Spleen (tissue), 11 donors: Measurements from ENCODE around the gene IPO4. TPM values are rescaled to one million over a fixed set of nuclear protein-coding genes. Genes with fewer than 3 reads are reported as not detected.

ENCODE experiments used
- DNase-seq: peaks from one replicate; pipeline ENCODE4 v3.0.0-alpha.2; 2020
- H3K27ac ChIP-seq, 8 donors: fragments of 200-600 bp; sonication (generic) in 7 of 8; 1 replicate in 4 of 8; 2 replicates in 4 of 8; pipeline versions ENCODE4 v1.5.0 to v1.8.0; 2016 to 2021; ENCODE audit warnings: inconsistent platforms in 4 of 8, mild to moderate bottlenecking in 4 of 8, moderate library complexity in 1 of 8
- H3K27me3 ChIP-seq, 7 donors: fragments of 200-600 bp; sonication (generic) in 6 of 7; replicated peaks in 1 of 7; 1 replicate in 4 of 7; 2 replicates in 3 of 7; pipeline versions ENCODE4 v1.5.0 to v1.8.0; 2016 to 2021; ENCODE audit warnings: inconsistent platforms in 3 of 7, mild to moderate bottlenecking in 1 of 7
- H3K36me3 ChIP-seq, 6 donors: fragments of 200-600 bp; sonication (generic) in 5 of 6; 1 replicate in 4 of 6; 2 replicates in 2 of 6; pipeline versions ENCODE4 v1.5.0 to v1.8.0; 2016 to 2021; ENCODE audit warnings: inconsistent platforms in 2 of 6
- H3K4me1 ChIP-seq, 6 donors: fragments of 200-600 bp; sonication (generic) in 5 of 6; 1 replicate in 3 of 6; 2 replicates in 3 of 6; pipeline versions ENCODE4 v1.5.0 to v1.8.0; 2016 to 2021; ENCODE audit warnings: inconsistent platforms in 3 of 6
- H3K4me3 ChIP-seq, 8 donors: fragments of 200-600 bp; sonication (generic) in 7 of 8; 1 replicate in 4 of 8; 2 replicates in 4 of 8; pipeline versions ENCODE4 v1.5.0 to v1.8.0; 2016 to 2021; ENCODE audit warnings: inconsistent platforms in 4 of 8, mild to moderate bottlenecking in 4 of 8, moderate library complexity in 2 of 8
- H3K9me3 ChIP-seq, 8 donors: fragments of 200-600 bp; sonication (generic) in 7 of 8; 1 replicate in 4 of 8; 2 replicates in 4 of 8; pipeline versions ENCODE4 v1.5.0 to v1.8.0; 2016 to 2021; ENCODE audit warnings: inconsistent platforms in 4 of 8
- CTCF ChIP-seq, 11 experiments: fragments of 200-600 bp in 7 of 11; fragments of 450-650 bp in 4 of 11; sonication (generic) in 4 of 11; IDR thresholded peaks in 8 of 11; conservative IDR thresholded peaks in 3 of 11; 1 replicate in 7 of 11; 2 replicates in 4 of 11; pipeline versions ENCODE4 v1.4.0 to v1.8.0; 2016 to 2021; ENCODE audit warnings: antibody characterized with exemption in 11 of 11, inconsistent platforms in 4 of 11, mild to moderate bottlenecking in 1 of 11
- POLR2A ChIP-seq, 3 donors: fragments of 450-650 bp; IDR thresholded peaks; one replicate each; pipeline ENCODE4 v1.5.1; 2017; ENCODE audit warnings: antibody characterized with exemption in 3 of 3, mild to moderate bottlenecking in 1 of 3
- POLR2AphosphoS5 ChIP-seq, 3 donors: sonication (generic); formaldehyde crosslinking; IDR thresholded peaks; one replicate each; pipeline ENCODE4 v1.5.1; 2017; ENCODE audit warnings: antibody characterized with exemption in 3 of 3
- WGBS, 5 donors: extraction: QIAGEN DNeasy Blood & Tissue Kit in 3 of 5; methylation state at CpG; one replicate each; pipeline versions ENCODE4 v1.1.5 to v1.1.7; 2013 to 2018; 5-methylcytosine and 5-hydroxymethylcytosine counted together
- intact Hi-C: fragments of 100-400 bp; cut with DNase I; formaldehyde crosslinking; loops from one replicate; pipeline ENCODE4 v1.15.0; 2023; ENCODE audit warnings: low total_unique reads
- polyA plus RNA-seq, 3 donors: library from polyadenylated mRNA; stranded (reverse); fragments of 200-250 nt; gene quantifications; one replicate each; pipeline ENCODE4 v1.2.1, GENCODE V29; 2013
- total RNA-seq, 7 donors: library from RNA; depleted of rRNA in 3 of 7; stranded (reverse); fragments of >200 nt in 3 of 7; fragmentation: NEBNext Ultra II Directional in 4 of 7; extraction: Animal tissue kit (Norgen Biotek cat#: 25700) in 4 of 7; gene quantifications; one replicate each; pipeline versions ENCODE4 v1.1.0 to v1.2.1, GENCODE V29; 2016 to 2021
- donor health status: healthy with polysubstance abuse.
- donor health status: DM: no; HTN: no; CAD: no; lungs with moderate emphysema.
- donor health status: DM: no; HTN: no; CAD: no.
- donor health status: Bipolar disorder and iron deficiency.
- donor health status: healthy.
- donor health status: DM: no; HTN: no; CAD: no.
- donor health status: DM: yes; HTN: yes; CAD: no.

Gene IPO4
- total and polyA plus RNA-seq, 10 donors = 10.0 to 49.7 (median 21.5) TPM

GRCh38 chr14:24164518-24164991 is 24.1 kb downstream of the IPO4 start:
- H3K27ac ChIP-seq = peak overlapping the region in 7 of 8 donors; percentile 13 to 99 (median 95)
- peak; percentile 71 for DNase-seq
- H3K4me3 ChIP-seq = no peak overlapping the region
- intact Hi-C loops = no loop called here
- TF ChIP-seq POLR2AphosphoS5 (IDR thresholded peaks at IDR 0.05) = no peak
- H3K4me1 ChIP-seq = peaks cover 31 to 83% (median 67%) of the 10 kb centered on the region in 6 donors
- 92 to 96% (median 94%) methylated on average over 11 to 14 of the region's 14 CpGs for WGBS, 5 donors
- H3K27me3 ChIP-seq = no peaks in the 10 kb centered on the region
- no peaks in the 10 kb centered on the region for H3K9me3 ChIP-seq
- peaks cover 30 to 91% (median 75%) of the 10 kb centered on the region in 6 donors for H3K36me3 ChIP-seq

DNA sequence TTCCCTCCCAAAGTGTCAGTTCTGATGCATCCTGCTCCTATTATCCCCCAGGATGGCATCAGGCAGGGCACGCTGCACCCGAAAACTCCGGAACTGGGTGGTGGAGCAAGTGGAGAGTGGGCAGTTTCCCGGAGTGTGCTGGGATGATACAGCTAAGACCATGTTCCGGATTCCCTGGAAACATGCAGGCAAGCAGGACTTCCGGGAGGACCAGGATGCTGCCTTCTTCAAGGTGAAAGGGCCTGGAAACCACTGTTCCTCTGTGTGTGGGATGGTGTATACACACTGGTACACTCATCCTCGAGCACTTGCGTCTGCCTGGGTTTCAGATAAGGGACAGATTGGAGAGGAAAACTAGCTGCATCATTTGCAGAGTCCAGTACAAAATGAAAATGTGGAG is 26.5 kb downstream of the IPO4 start:
- peak overlapping the region; percentile 92 to 99 (median 97) for H3K27ac ChIP-seq
- intact Hi-C loops = no loop called here
- H3K4me3 ChIP-seq = peak overlapping the region; percentile 67 to 96 (median 78)
- H3K4me1 ChIP-seq = peaks cover 31 to 87% (median 69%) of the 10 kb centered on the region in 6 donors
- no peak for TF ChIP-seq CTCF (IDR thresholded peaks at IDR 0.05 in 8 of 11, conservative IDR thresholded peaks at IDR 0.05 in 3 of 11)
- TF ChIP-seq POLR2AphosphoS5 (IDR thresholded peaks at IDR 0.05) = no peak
- no peak for TF ChIP-seq POLR2A (IDR thresholded peaks at IDR 0.05)
- H3K27me3 ChIP-seq = no peaks in the 10 kb centered on the region
- H3K36me3 ChIP-seq = peaks cover 30 to 91% (median 77%) of the 10 kb centered on the region in 6 donors
- WGBS, 5 donors = 24 to 55% (median 44%) methylated on average over 6 to 8 of the region's 8 CpGs
- H3K9me3 ChIP-seq = no peaks in the 10 kb centered on the region
- DNase-seq = no peak

GRCh38 chr14:24160850-24161804 is 27.5 kb downstream of the IPO4 start, which contains the start of gene IRF9:
IRF9 (plus strand) TSS chr14:24161265; CDS start chr14:24162145, 880 bp downstream.
- peak within 1 kb of the TSS; percentile 67 to 96 (median 78) for H3K4me3 ChIP-seq
- peaks cover 26 to 91% (median 76%) of the 10 kb centered on the region in 6 donors for H3K36me3 ChIP-seq
- intact Hi-C loops = no loop called here
- no peaks in the 10 kb centered on the region for H3K27me3 ChIP-seq
- peak; percentile 91 to 97 (median 94) for TF ChIP-seq POLR2AphosphoS5 (IDR thresholded peaks at IDR 0.05)
- peak in 1 of 3 donors; percentile 69 for TF ChIP-seq POLR2A (IDR thresholded peaks at IDR 0.05)
- peak; percentile 92 to 100 (median 98) for TF ChIP-seq CTCF (IDR thresholded peaks at IDR 0.05 in 8 of 11, conservative IDR thresholded peaks at IDR 0.05 in 3 of 11)
- 0 to 2% (median 0%) methylated on average over 11 to 12 of the region's 12 CpGs for WGBS, 5 donors
- DNase-seq = peak; percentile 98
- no peaks in the 10 kb centered on the region for H3K9me3 ChIP-seq
- peaks cover 31 to 87% (median 69%) of the 10 kb centered on the region in 6 donors for H3K4me1 ChIP-seq
- H3K27ac ChIP-seq = peak within 1 kb of the TSS; percentile 92 to 99 (median 97)

DNA sequence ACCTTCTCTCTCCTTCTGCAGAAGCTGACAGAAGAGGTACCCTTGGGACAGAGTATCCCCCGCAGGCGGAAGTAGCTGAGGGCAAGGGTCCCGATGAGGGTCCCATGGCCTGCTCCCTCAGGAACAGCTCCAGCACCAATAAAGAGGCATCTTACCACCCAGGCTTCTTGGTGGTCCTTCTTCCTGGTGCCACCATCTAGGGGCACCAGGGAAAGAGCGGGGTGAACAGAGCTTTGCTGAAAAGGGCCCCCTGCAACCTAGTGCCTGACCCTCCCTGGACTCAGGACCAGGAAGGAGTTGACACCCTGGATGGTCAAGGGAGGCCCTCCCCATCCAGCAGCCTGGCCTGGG is 28.1 kb downstream of the IPO4 start:
- intact Hi-C loops = no loop called here
- DNase-seq = no peak

More for the DNA sequence above, 28.1 kb downstream of the IPO4 start:
- 88 to 100% (median 90%) methylated on average over 4 of the region's 4 CpGs for WGBS, 5 donors
- peaks cover 20 to 91% (median 76%) of the 10 kb centered on the region in 6 donors for H3K36me3 ChIP-seq
- H3K9me3 ChIP-seq = no peaks in the 10 kb centered on the region
- H3K4me3 ChIP-seq = peak overlapping the region in 1 of 8 donors; percentile 82
- H3K4me1 ChIP-seq = peaks cover 31 to 87% (median 67%) of the 10 kb centered on the region in 6 donors
- H3K27ac ChIP-seq = peak overlapping the region; percentile 92 to 99 (median 97)
- no peaks in the 10 kb centered on the region for H3K27me3 ChIP-seq
- no peak for TF ChIP-seq POLR2A (IDR thresholded peaks at IDR 0.05)
- TF ChIP-seq POLR2AphosphoS5 (IDR thresholded peaks at IDR 0.05) = no peak
- TF ChIP-seq CTCF (IDR thresholded peaks at IDR 0.05 in 8 of 11, conservative IDR thresholded peaks at IDR 0.05 in 3 of 11) = no peak
